K562 (cell line): ENCODE data around the gene MAGEB4. TPM values are rescaled to one million over a fixed set of nuclear protein-coding genes. Genes with fewer than 3 reads are reported as not detected.

Experiments used
- ATAC-seq: fragments of 200-7000 bp; cut with Tn5 transposase; 3 replicates; pipeline ENCODE4 v1.9.1; 2020; ENCODE audit warnings: moderate library complexity
- BruUV-seq: library from RNA; stranded (reverse); fragments of 400-500 nt; replicated peaks from 2 replicates; lab custom pipeline; 2021; lab: Mats Ljungman, UMichigan
- CTCF ChIA-PET: fragments of 300-600 bp; formaldehyde crosslinking; extraction: SDS; loops from one replicate; lab custom pipeline; 2021; ENCODE audit warnings: low intra/inter-chr PET ratio; lab: Yijun Ruan, JAX
- POLR2A ChIA-PET: fragments of 300-600, 350-650 bp; sonication (Branson Sonifier 250); formaldehyde crosslinking; extraction: SDS; loops from one replicate; lab custom pipeline; 2021; ENCODE audit warnings: antibody characterized with exemption, inconsistent platforms; lab: Yijun Ruan, JAX
- DNase-seq, 4 experiments: peaks; one replicate each; pipeline versions ENCODE4 v3.0.0 to v3.0.0-alpha.2; 2011 to 2018; ENCODE audit warnings: low spot score in 3 of 4, mixed read lengths in 3 of 4; ENCODE audit errors: extremely low read depth in 1 of 4
- FAIRE-seq: peaks from 2 replicates; lab custom pipeline; 2011; peaks lifted over from hg19 to GRCh38; lab: Jason Lieb, UNC
- H2AFZ ChIP-seq: 2 replicates; pipeline ENCODE4 v1.6.0; 2011; ENCODE audit warnings: low read depth, low read length, control low read depth, inconsistent platforms
- H3K27ac ChIP-seq: fragments of 200-600 bp; 3 replicates; pipeline ENCODE4 v1.8.0; 2011; ENCODE audit warnings: low read depth, mild to moderate bottlenecking, control low read depth, inconsistent platforms, low read length, moderate library complexity, mixed read lengths; ENCODE audit errors: extremely low read depth
- H3K27me3 ChIP-seq, 2 experiments: fragments of 300-600 bp in 1 of 2; 2 replicates in 1 of 2; 3 replicates in 1 of 2; pipeline versions ENCODE4 v1.6.0 to v1.8.0; 2011; ENCODE audit warnings: inconsistent platforms in 2 of 2, low read length in 2 of 2, mild to moderate bottlenecking in 1 of 2, mixed read lengths in 1 of 2, moderate library complexity in 1 of 2; ENCODE audit not compliant: control insufficient read depth in 2 of 2, insufficient read depth in 2 of 2
- H3K36me3 ChIP-seq: fragments of 300-600 bp; 3 replicates; pipeline ENCODE4 v1.8.0; 2011; ENCODE audit warnings: mild to moderate bottlenecking, low read length, inconsistent platforms; ENCODE audit not compliant: control insufficient read depth, insufficient read depth
- H3K4me1 ChIP-seq, 2 experiments: fragments of 200-600 bp in 1 of 2; replicated peaks in 1 of 2; 2 replicates in 1 of 2; 3 replicates in 1 of 2; pipeline versions ENCODE4 v1.5.1 to v1.8.0; 2011; ENCODE audit warnings: inconsistent platforms in 2 of 2, low read length in 2 of 2, mild to moderate bottlenecking in 1 of 2, mixed read lengths in 1 of 2, moderate library complexity in 1 of 2; ENCODE audit not compliant: control insufficient read depth in 2 of 2, insufficient read depth in 2 of 2
- H3K4me2 ChIP-seq: 2 replicates; pipeline ENCODE4 v1.6.1; 2011; ENCODE audit warnings: low read length, control low read depth, inconsistent platforms, mixed read lengths; ENCODE audit not compliant: insufficient read depth
- H3K4me3 ChIP-seq: fragments of 200-600 bp; sonication (generic), shearing (Covaris generic); 2 replicates; pipeline ENCODE4 v1.5.1; 2016; ENCODE audit warnings: control low read depth, inconsistent platforms
- H3K79me2 ChIP-seq: fragments of 200-600 bp; 3 replicates; pipeline ENCODE4 v1.8.0; 2011; ENCODE audit warnings: low read length, inconsistent platforms; ENCODE audit not compliant: control insufficient read depth, insufficient read depth
- H3K9ac ChIP-seq, 2 experiments: 2 replicates each; pipeline versions ENCODE4 v1.6.0 to v1.6.1; 2011; ENCODE audit warnings: low read depth in 2 of 2, low read length in 2 of 2, control low read depth in 1 of 2, inconsistent platforms in 1 of 2, mild to moderate bottlenecking in 1 of 2, mixed read lengths in 1 of 2; ENCODE audit not compliant: insufficient read depth in 1 of 2
- H3K9me1 ChIP-seq: one replicate; pipeline ENCODE4 v1.6.0; 2011; ENCODE audit warnings: inconsistent platforms, mild to moderate bottlenecking, low read length, moderate library complexity; ENCODE audit not compliant: control insufficient read depth, insufficient read depth
- H3K9me3 ChIP-seq: replicated peaks from 2 replicates; pipeline ENCODE4 v1.5.1; 2011; ENCODE audit warnings: low read depth, low read length, inconsistent platforms; ENCODE audit not compliant: control insufficient read depth, insufficient read depth
- H4K20me1 ChIP-seq: replicated peaks from 2 replicates; pipeline ENCODE4 v1.6.1; 2011; ENCODE audit warnings: low read length, inconsistent platforms, mixed read lengths; ENCODE audit not compliant: control insufficient read depth, insufficient read depth
- BMI1 ChIP-seq: fragments of 150-350 bp; IDR thresholded peaks from 2 replicates; pipeline ENCODE4 v1.6.1; 2014; ENCODE audit warnings: low read length
- CGGBP1 ChIP-seq: fragments of 250-450 bp; sonication (Bioruptor Pico); IDR thresholded peaks from 2 replicates; pipeline ENCODE4 v1.9.0; 2021; ENCODE audit warnings: mild to moderate bottlenecking
- CTBP1 ChIP-seq: fragments of 450-650 bp; IDR thresholded peaks from 2 replicates; pipeline ENCODE4 v1.6.1; 2016; ENCODE audit warnings: borderline replicate concordance
- DEAF1 ChIP-seq: fragments of 450-650 bp; formaldehyde crosslinking; IDR thresholded peaks from 2 replicates; pipeline ENCODE4 v1.4.0; 2020; ENCODE audit warnings: mild to moderate bottlenecking, moderate library complexity
- EHMT2 ChIP-seq: fragments of 450-650 bp; IDR thresholded peaks from 2 replicates; pipeline ENCODE4 v1.6.1; 2018; ENCODE audit warnings: antibody characterized with exemption
- KHSRP ChIP-seq: fragments of 450-650 bp; IDR thresholded peaks from 2 replicates; pipeline ENCODE4 v1.6.1; 2017
- NFYB ChIP-seq: IDR thresholded peaks from 2 replicates; pipeline ENCODE4 v1.6.1; 2011; ENCODE audit warnings: mild to moderate bottlenecking, moderate library complexity; ENCODE audit not compliant: insufficient read length; ENCODE audit errors: extremely low read depth
- PHF8 ChIP-seq: fragments of 200-600 bp; sonication (generic); IDR thresholded peaks from 2 replicates; pipeline ENCODE4 v1.6.1; 2012; ENCODE audit warnings: mixed run types, mild to moderate bottlenecking, inconsistent platforms, low read length, moderate library complexity, borderline replicate concordance
- U2AF1 ChIP-seq: fragments of 200-400 bp; formaldehyde crosslinking; optimal IDR thresholded peaks from 2 replicates; pipeline ENCODE3; 2017; ENCODE audit warnings: mild to moderate bottlenecking, low read depth, low read length, moderate library complexity
- WGBS: fragments of 100-300 bp; shearing (Covaris generic); methylation state at CpG from one replicate; pipeline ENCODE4 v1.1.6; 2016; ENCODE audit warnings: low coverage, mixed read lengths; ENCODE audit not compliant: insufficient coverage; ENCODE audit errors: missing lambda C conversion rate; 5-methylcytosine and 5-hydroxymethylcytosine counted together
- in situ Hi-C: fragments of 300-500 bp; cut with MboI; formaldehyde crosslinking; loops from 4 replicates; pipeline ENCODE4 v1.15.0; 2018; ENCODE audit warnings: inconsistent platforms, mixed read lengths
- intact Hi-C: fragments of 100-400 bp; cut with micrococcal nuclease; formaldehyde crosslinking; loops from 2 replicates; pipeline ENCODE4 v1.14.2; 2022
- polyA plus RNA-seq, 8 experiments: library from polyadenylated mRNA; depleted of rRNA in 4 of 8; stranded (reverse) in 5 of 8; unstranded in 3 of 8; fragments of >200 nt; fragmentation: Nextera tagmentation in 2 of 8; fragmentation: Illumina TruSeq in 1 of 8; extraction: Ambion mirVana in 2 of 8; extraction: Trizol in 1 of 8; gene quantifications; 2 replicates each; pipeline versions ENCODE4 v1.2.1 to v1.2.3, GENCODE V29; 2011 to 2014; ENCODE audit warnings: inconsistent platforms in 1 of 8, missing spikeins in 1 of 8
- total RNA-seq, 7 experiments: library from RNA; depleted of rRNA in 6 of 7; stranded (reverse); fragments of >200 nt in 6 of 7; fragmentation: Illumina TruSeq in 2 of 7; extraction: Trizol in 2 of 7; gene quantifications; 2 replicates each; pipeline versions ENCODE4 v1.2.1 to v1.2.3, GENCODE V29; 2011 to 2021; ENCODE audit warnings: low replicate concordance in 1 of 7

The MAGEB4 gene
- total and polyA plus RNA-seq, 9 of the 15 experiments (the other 6 are each of a cell fraction or from before 2014, with no cell fraction given) = 0.04 to 0.09 (median 0.06) TPM; not detected in 6

- POLR2A ChIA-PET = no interaction called here
- CTCF ChIA-PET = no interaction called here
- WGBS = 36% methylated on average over 4 of the region's 4 CpGs
- FAIRE-seq = no peak
- no peak within 1 kb of the TSS for H3K4me2 ChIP-seq
- no peak within 1 kb of the TSS for H3K4me3 ChIP-seq
- DNase-seq = no peak
- in situ Hi-C loops = no loop called here
- no peaks in the 10 kb centered on the region; a peak in 1 of 5 replicates for H3K4me1 ChIP-seq
- H3K9ac ChIP-seq = no peak within 1 kb of the TSS
- H3K36me3 ChIP-seq = no peaks in the 10 kb centered on the region
- BruUV-seq = no TSS peak
- H3K9me3 ChIP-seq = no peaks in the 10 kb centered on the region
- no peaks in the 10 kb centered on the region for H3K9me1 ChIP-seq
- intact Hi-C loops = no loop called here
- H2AFZ ChIP-seq = no peak within 1 kb of the TSS
- H3K27me3 ChIP-seq = no peaks in the 10 kb centered on the region
- H3K79me2 ChIP-seq = no peaks in the 10 kb centered on the region
- TF ChIP-seq CGGBP1 (CRISPR knock-in tag) (no peak), NFYB (no peak), BMI1 (no peak), PHF8 (no peak), CTBP1 (no peak), EHMT2 (no peak), KHSRP (no peak), U2AF1 (no peak), DEAF1 (CRISPR knock-in tag) (no peak)
- ATAC-seq = no peak
- no peaks in the 10 kb centered on the region for H4K20me1 ChIP-seq
- no peak within 1 kb of the TSS for H3K27ac ChIP-seq
These were observed 11.4 kb upstream of the MAGEB4 start, which contains the start of gene MAGEB3 for GRCh38 chrX:30230395-30230794. Gene MAGEB3 (plus strand): TSS chrX:30230657. CDS start chrX:30235925, 5,268 bp downstream.
